SJSA1 (cell line): ENCODE measurements around the gene TMEM243. TPM values are rescaled to one million over a fixed set of nuclear protein-coding genes. Genes with fewer than 3 reads are reported as not detected.
A peak's percentile ranks its signal among the peaks of the same experiment; 100 is the strongest.

Experiments
- DNase-seq, 2 experiments: peaks; one replicate each; pipeline ENCODE4 v3.0.0-alpha.2; 2015 to 2020; ENCODE audit warnings: low spot score in 2 of 2, low read depth in 1 of 2
- H3K27ac ChIP-seq: fragments of 250-450 bp; sonication (Bioruptor Pico); 2 replicates; pipeline ENCODE4 v1.5.1; 2020; ENCODE audit warnings: mild to moderate bottlenecking, moderate library complexity
- H3K27me3 ChIP-seq: fragments of 250-450 bp; sonication (Bioruptor Pico); replicated peaks from 2 replicates; pipeline ENCODE4 v1.5.1; 2020; ENCODE audit warnings: mild to moderate bottlenecking, moderate library complexity
- H3K36me3 ChIP-seq: fragments of 250-450 bp; sonication (Bioruptor Pico); 2 replicates; pipeline ENCODE4 v1.5.1; 2020; ENCODE audit warnings: mild to moderate bottlenecking
- H3K4me1 ChIP-seq: fragments of 250-450 bp; sonication (Bioruptor Pico); replicated peaks from 2 replicates; pipeline ENCODE4 v1.6.1; 2021; ENCODE audit warnings: mild to moderate bottlenecking
- H3K4me3 ChIP-seq: fragments of 250-450 bp; sonication (Bioruptor Pico); 2 replicates; pipeline ENCODE4 v1.5.1; 2020; ENCODE audit warnings: mild to moderate bottlenecking
- H3K9me3 ChIP-seq: fragments of 250-450 bp; sonication (Bioruptor Pico); replicated peaks from 2 replicates; pipeline ENCODE4 v1.5.1; 2020; ENCODE audit warnings: mild to moderate bottlenecking
- total RNA-seq: library from RNA; depleted of rRNA; stranded (reverse); fragments of >200 nt; shearing (Covaris generic); gene quantifications from 2 replicates; pipeline ENCODE4 v1.2.3, GENCODE V29; 2014

Gene TMEM243
- total RNA-seq, 1 experiment from 2014 or later, result 69.9 TPM

DNA sequence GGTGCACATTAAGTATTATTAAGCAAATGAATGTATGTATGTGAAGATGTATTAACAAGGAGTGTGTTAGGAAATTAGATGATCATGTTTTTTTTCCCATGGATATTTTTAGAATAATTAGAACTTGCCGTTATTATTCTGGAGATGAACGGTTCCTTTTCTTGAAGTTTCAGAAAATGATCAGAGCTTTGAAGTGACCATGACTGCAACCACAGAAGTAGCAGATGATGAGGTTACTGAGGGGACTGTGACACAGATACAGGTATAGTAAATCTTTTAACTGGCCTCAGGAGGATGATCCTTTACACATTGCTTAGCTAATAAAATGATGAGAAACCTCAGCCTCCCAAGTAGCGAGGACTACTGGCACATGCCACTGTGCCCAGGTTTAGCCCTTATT is 48.7 kb downstream of the TMEM243 start:
- Histone ChIP-seq H3K27ac (no peak overlapping the region), H3K36me3 (peaks cover 97% of the 10 kb centered on the region), H3K9me3 (no peaks in the 10 kb centered on the region), H3K27me3 (no peaks in the 10 kb centered on the region), H3K4me3 (no peak overlapping the region), H3K4me1 (no peaks in the 10 kb centered on the region)
- DNase-seq, result no peak

DNA sequence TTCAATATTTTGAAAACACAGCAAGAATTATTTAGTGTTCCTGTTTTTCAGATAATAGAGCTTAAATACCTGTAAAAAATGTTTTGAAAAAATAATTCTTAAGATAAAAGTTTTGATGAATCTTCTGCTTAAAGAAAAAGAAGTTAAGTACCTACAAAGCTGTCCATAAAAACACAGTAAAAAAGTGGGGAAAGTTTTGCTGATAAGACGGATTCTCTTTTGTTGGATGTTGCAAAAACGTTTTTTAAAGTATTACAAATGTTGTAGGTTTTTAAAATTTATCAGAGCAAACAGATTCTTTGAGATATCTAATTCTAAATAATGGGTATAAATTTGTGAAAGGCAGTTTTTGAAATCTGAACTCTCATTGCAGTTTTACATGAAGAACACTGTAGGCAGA is 55.1 kb downstream of the TMEM243 start:
- DNase-seq, result no peak
- no peak overlapping the region for H3K4me3 ChIP-seq
- no peaks in the 10 kb centered on the region for H3K4me1 ChIP-seq
- H3K9me3 ChIP-seq, result no peaks in the 10 kb centered on the region
- no peak overlapping the region for H3K27ac ChIP-seq
- no peaks in the 10 kb centered on the region for H3K27me3 ChIP-seq
- peaks cover 65% of the 10 kb centered on the region for H3K36me3 ChIP-seq

DNA sequence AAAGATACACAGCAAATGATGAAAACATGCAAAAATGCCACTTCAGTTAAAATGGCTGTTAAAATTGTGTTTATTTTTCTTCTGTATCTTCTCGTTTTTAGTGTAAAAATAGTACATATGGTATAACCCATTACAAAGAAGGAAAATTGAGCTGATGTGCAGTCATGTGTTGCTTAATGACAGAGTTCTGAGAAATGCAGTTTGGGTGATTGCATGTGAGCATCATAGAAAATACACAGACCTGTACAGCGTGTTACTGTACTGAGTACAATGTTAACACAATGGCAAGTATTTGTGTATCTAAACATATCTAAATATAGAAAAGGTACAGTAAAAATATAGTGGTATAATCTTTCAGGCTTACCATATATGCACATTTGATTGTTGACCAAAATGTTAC is 60.0 kb downstream of the TMEM243 start:
- no peak overlapping the region for H3K27ac ChIP-seq
- H3K9me3 ChIP-seq, result no peaks in the 10 kb centered on the region
- H3K4me1 ChIP-seq, result peaks cover 20% of the 10 kb centered on the region
- H3K36me3 ChIP-seq, result peaks cover 34% of the 10 kb centered on the region
- H3K27me3 ChIP-seq, result no peaks in the 10 kb centered on the region
- no peak overlapping the region for H3K4me3 ChIP-seq
- no peak for DNase-seq

DNA sequence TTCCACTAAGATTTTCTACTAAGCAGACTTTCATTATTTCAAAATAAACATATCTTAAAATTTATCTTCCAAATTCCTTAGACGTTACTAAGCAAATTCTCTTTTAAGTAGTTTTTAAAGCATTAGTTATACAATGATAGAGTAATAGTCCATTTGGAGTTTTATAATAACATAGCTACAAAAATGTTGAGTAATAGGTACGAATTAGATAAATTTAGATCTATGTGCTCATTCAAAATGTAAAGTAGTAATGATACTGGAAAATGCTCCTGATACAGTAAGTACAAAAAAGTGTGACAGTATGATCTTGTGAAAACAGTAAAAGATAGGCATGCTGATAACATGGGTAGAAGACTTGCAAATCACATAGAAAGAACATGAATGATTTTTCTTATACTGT is 62.8 kb downstream of the TMEM243 start:
- DNase-seq, result no peak
- Histone ChIP-seq H3K27ac (peak overlapping the region; percentile 7; the same call in 1 of the 2 replicates), H3K27me3 (no peaks in the 10 kb centered on the region), H3K4me1 (peaks cover 25% of the 10 kb centered on the region), H3K9me3 (no peaks in the 10 kb centered on the region), H3K4me3 (no peak overlapping the region), H3K36me3 (peaks cover 27% of the 10 kb centered on the region)

DNA sequence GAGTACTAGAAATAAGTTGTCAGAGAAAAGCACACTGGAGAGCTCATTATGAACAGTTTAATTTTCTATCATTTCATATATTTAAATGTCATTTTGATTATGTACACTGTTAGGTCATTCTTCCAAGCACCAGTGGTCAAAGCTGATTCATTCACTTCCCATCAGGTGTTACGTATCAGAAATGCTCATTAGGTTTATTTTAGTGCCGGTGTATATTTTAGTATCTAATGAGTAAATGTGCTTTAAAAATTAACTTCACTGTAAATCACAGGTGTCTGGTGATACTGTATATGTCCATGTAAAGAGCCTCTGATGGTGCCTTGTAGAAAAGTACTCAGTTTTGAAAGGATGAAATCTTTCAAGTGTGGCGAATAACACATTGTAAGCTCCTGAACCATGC is 63.7 kb downstream of the TMEM243 start:
- no peak for DNase-seq
- H3K36me3 ChIP-seq, result peaks cover 27% of the 10 kb centered on the region
- no peak overlapping the region for H3K4me3 ChIP-seq
- H3K4me1 ChIP-seq, result peaks cover 32% of the 10 kb centered on the region
- no peaks in the 10 kb centered on the region for H3K9me3 ChIP-seq
- H3K27me3 ChIP-seq, result no peaks in the 10 kb centered on the region
- no peak overlapping the region for H3K27ac ChIP-seq

DNA sequence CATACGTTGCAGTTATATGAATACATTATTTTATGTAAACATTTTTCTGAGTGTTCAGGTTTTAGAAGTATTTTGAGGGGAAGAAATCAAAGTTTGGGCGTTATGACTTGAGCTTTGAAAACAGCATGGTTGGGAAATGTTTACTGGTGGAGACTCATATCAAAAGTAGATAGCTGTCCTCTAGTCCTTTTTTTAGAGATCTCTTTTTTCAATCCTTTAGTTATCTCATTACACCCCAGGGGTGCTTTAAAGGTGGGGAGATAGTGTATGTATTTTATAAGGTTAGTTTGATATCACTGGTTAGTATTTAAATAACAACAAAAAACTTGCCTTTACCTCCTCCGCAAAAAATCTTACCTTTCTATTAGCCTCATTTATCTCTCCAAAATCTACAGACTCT is 65.0 kb downstream of the TMEM243 start:
- peak overlapping the region; percentile 74 for H3K4me3 ChIP-seq
- H3K36me3 ChIP-seq, result peaks cover 27% of the 10 kb centered on the region
- H3K4me1 ChIP-seq, result peaks cover 32% of the 10 kb centered on the region
- DNase-seq, result no peak
- H3K9me3 ChIP-seq, result no peaks in the 10 kb centered on the region
- no peak overlapping the region for H3K27ac ChIP-seq
- no peaks in the 10 kb centered on the region for H3K27me3 ChIP-seq

DNA sequence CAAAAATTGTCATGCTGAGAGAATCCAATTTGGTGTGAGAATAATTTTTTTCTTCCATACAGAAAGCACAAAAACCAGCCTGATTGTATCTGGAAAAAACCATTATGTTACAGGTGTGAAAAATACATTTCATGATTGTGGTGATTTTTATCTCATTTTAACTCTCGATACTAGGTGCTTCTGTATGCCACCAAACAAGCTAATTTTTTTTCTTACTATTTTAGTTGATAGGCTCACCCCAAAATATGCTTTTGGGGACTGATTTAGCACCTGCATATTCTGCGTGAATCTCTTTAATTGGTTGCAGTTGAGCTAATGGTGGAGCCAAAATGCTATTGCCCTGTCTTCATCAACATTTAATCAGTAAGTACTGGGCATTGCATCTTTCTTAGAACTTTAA is 65.4 kb downstream of the TMEM243 start:
- Histone ChIP-seq H3K27me3 (no peaks in the 10 kb centered on the region), H3K4me1 (peaks cover 32% of the 10 kb centered on the region), H3K4me3 (peak overlapping the region; percentile 74), H3K9me3 (no peaks in the 10 kb centered on the region), H3K36me3 (peaks cover 27% of the 10 kb centered on the region), H3K27ac (no peak overlapping the region)
- DNase-seq, result no peak

DNA sequence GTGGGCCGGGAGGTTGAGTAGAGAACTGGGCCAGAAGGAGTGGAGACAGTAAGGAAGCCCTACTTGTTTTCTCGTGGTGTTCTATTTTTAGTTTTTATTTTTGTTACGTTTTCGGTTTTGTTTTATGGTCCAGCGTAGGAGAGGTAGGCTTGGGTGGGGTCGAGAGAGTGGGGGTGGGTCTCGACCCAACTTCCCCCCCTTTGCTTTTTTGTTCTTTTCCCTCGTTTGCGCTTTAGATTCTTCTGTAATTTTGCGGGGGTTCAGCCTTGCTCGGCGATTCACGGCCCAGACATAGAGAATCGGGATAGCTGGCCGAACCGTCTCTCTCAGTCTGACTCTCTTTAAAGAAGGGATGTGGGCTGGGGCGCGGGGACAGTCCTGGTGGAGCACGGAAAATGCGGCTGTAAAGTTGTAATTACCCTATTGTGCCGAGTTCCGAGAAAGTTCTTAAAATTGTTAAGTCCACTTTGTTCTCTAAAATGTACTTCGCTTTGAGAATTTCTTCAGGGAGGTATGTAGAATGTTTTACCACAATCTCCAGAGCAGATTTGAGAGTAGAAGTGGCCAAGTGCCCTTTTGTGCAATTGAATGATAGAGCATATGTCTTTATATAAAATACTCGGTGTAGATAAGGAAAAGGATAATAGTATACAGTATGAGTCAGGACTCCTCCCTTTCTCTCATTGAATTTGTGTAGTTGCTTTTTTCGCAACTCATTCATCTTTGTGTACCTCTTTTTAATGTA is 66.5 kb downstream of the TMEM243 start:
- no peaks in the 10 kb centered on the region for H3K27me3 ChIP-seq
- peaks cover 27% of the 10 kb centered on the region for H3K36me3 ChIP-seq
- H3K27ac ChIP-seq, result peak overlapping the region; percentile 96
- peak overlapping the region; percentile 74 for H3K4me3 ChIP-seq
- peaks cover 32% of the 10 kb centered on the region for H3K4me1 ChIP-seq
- peak; percentile 43 to 59 for DNase-seq
- H3K9me3 ChIP-seq, result no peaks in the 10 kb centered on the region

DNA sequence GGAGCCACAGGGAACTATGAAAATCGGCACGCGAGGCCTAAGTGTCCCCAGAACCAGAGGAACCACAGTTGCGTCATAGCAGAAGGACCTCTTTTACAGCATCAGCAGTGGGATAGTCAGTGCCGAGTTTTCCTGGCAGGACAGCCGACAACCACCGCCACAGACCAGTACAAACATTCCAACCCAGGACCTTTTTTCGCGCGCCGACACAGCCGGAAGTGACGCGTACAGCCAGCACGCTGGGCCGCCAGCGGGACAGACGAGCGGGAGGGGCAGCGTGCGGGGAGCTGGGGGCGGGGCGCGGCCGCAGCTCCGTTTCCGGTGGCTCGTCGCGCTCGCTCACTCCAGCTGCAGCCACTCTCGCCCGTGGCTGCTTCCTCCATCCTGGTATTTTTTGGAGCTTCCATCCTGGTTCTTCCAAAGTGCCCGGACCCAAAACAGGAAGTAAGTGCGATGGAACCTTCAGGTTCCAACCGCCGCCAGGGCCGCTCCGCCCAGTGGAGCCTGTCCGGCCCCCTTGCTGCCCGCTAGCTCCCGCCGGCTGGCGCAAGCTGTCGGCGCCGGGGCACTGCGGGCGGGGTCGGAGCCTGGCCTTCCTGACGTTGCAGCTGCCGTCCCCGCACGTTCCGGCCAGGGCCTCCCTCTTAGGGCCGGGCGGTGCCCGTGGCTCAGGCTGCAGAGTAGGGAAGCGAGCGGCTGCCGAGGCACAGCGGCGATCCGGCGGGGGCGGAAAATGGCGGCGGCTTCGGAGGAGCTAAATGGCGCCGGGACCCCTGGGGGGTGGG is 67.2 kb downstream of the TMEM243 start, which contains the start of gene DMTF1:
DMTF1 (plus strand) TSS at position 342 of the 785 bp plus-strand sequence. CDS start 12,489 bp downstream, outside the sequence.
- H3K27me3 ChIP-seq, result no peaks in the 10 kb centered on the region
- H3K36me3 ChIP-seq, result peaks cover 27% of the 10 kb centered on the region
- peak; percentile 95 to 96 for DNase-seq
- no peaks in the 10 kb centered on the region for H3K9me3 ChIP-seq
- peaks cover 32% of the 10 kb centered on the region for H3K4me1 ChIP-seq
- H3K27ac ChIP-seq, result peak within 1 kb of the TSS; percentile 96
- peak within 1 kb of the TSS; percentile 74 for H3K4me3 ChIP-seq

DNA sequence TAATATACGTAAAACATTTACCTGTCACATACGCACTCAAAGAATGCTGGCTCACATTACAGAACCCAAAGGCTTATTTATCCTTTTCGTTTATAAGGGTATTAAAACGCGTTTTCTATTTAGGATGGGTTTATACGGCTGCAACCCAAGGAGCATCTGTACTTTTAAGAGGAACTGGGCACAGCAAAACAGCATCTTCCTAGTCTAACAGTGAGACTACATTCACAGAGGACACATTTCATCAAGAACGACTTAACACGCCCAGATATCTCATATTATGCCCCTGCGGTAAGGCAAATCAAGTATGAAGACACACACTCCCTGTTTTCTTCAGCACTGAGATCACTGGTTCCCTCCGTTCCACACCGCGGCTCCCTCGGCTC is 67.8 kb downstream of the TMEM243 start:
- Histone ChIP-seq H3K27ac (peak overlapping the region; percentile 96), H3K36me3 (peaks cover 22% of the 10 kb centered on the region), H3K4me3 (peak overlapping the region; percentile 74), H3K9me3 (no peaks in the 10 kb centered on the region), H3K27me3 (no peaks in the 10 kb centered on the region), H3K4me1 (peaks cover 28% of the 10 kb centered on the region)
- no peak for DNase-seq

DNA sequence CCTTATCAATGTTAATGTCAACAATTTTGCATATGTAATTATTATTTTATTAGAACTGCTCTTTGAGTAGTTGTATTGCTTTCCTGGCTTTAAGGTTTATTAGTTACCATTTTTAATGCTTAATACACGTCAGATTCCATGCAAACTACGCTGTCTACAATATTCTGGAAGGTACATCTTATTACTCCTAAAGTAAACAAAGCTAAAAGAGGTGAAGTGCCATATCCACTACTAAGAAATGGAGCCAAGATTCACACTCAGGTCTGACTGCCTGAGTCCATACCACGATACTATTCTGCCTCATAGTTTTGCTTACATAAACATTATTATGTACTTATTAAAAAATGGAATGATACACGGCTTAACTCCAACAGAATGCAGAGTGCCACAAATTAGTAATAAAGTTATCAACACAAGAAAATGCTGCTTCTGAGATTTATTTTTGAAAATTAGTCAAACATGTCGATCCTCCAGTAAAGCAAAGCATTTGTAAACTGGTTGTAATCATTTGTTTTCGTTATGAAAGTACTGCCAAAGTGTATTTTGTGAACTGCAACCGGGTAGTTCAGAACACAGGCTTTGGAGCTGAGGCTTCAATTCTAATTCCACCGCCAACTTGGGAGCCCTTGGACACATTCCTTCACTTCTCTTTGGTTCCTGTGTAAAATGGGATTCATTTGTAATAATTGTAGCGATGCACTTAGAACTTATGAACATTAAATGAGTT is 68.4 kb downstream of the TMEM243 start:
- Histone ChIP-seq H3K36me3 (peaks cover 18% of the 10 kb centered on the region), H3K4me1 (peaks cover 23% of the 10 kb centered on the region), H3K27ac (peak overlapping the region; percentile 96), H3K9me3 (no peaks in the 10 kb centered on the region), H3K27me3 (no peaks in the 10 kb centered on the region), H3K4me3 (peak overlapping the region; percentile 74)
- no peak for DNase-seq

DNA sequence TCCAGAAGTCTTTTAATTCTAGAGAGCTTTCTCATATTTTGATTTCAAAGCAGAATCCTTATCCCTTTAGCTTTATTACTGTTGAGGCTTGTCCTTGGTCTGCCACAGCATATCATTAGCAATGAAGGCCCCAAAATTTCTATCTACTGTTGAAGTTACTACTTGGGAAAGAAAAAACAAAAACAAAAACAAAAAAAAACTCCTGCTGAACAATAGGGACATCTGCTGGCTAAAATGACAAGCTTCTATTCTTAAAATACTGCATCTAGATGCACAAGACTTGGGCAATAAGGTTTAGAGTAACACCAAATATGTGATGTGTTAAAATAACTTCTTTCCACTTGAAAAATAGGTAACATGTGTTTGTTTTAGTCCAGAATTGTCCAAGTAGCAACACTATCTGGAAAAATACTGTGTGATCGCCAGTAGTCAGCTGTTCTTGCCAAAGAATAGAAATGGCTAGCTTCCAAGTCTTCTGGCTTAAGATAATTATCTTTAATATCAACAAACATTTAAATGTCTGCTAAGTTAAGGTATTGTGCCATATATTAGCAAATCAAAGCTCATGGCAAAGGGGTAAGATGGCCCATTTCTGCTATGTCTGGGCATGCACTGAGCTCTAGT is 71.1 kb downstream of the TMEM243 start:
- Histone ChIP-seq H3K4me1 (peaks cover 8% of the 10 kb centered on the region), H3K9me3 (no peaks in the 10 kb centered on the region; the same call in 1 of the 2 replicates), H3K4me3 (no peak overlapping the region), H3K36me3 (peaks cover 3% of the 10 kb centered on the region; the same call in 1 of the 2 replicates), H3K27ac (no peak overlapping the region), H3K27me3 (no peaks in the 10 kb centered on the region)
- peak in 1 of 2 experiments; percentile 48 for DNase-seq

DNA sequence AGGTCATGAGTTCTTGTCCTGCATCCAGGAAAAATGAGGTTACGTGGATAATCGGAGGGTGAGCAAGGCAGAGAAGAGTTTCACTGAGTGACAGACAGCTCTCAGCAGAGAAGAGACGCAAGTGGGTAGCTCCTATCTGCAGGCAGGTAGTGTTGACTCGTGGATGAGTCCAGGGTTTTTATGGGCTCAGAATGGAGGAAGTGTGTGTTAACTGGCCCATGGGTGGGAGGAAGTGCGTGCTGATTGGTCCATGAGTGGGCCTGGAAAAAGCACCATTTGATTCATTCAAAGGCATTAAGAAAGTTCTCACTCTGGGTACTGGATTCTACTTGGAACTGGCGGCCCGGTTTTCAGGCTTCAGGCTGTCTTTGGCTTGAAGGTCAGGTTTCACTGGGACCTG is 72.0 kb downstream of the TMEM243 start:
- Histone ChIP-seq H3K9me3 (no peaks in the 10 kb centered on the region; the same call in 1 of the 2 replicates), H3K36me3 (peaks cover under 1% of the 10 kb centered on the region; the same call in 1 of the 2 replicates), H3K27ac (no peak overlapping the region), H3K27me3 (no peaks in the 10 kb centered on the region), H3K4me3 (no peak overlapping the region), H3K4me1 (peaks cover 8% of the 10 kb centered on the region)
- no peak for DNase-seq
